Vagina (tissue), 2 donors: Measurements from ENCODE around the gene RNASE8.

ENCODE experiments used
- POLR2A ChIP-seq, 2 donors: fragments of 450-650 bp; IDR thresholded peaks; one replicate each; pipeline ENCODE4 v1.6.1; 2017; ENCODE audit warnings: antibody characterized with exemption in 2 of 2, mild to moderate bottlenecking in 2 of 2, moderate library complexity in 2 of 2
- TF ChIP-seq, protein P1 (sequence below), 3 experiments: fragments of 450-650 bp in 2 of 3; fragments of 200-600 bp in 1 of 3; sonication (generic) in 1 of 3; IDR thresholded peaks; one replicate each; pipeline ENCODE4 v1.5.1; 2017 to 2019; ENCODE audit warnings: antibody characterized with exemption in 3 of 3, mild to moderate bottlenecking in 2 of 3, moderate library complexity in 2 of 3

DNA sequence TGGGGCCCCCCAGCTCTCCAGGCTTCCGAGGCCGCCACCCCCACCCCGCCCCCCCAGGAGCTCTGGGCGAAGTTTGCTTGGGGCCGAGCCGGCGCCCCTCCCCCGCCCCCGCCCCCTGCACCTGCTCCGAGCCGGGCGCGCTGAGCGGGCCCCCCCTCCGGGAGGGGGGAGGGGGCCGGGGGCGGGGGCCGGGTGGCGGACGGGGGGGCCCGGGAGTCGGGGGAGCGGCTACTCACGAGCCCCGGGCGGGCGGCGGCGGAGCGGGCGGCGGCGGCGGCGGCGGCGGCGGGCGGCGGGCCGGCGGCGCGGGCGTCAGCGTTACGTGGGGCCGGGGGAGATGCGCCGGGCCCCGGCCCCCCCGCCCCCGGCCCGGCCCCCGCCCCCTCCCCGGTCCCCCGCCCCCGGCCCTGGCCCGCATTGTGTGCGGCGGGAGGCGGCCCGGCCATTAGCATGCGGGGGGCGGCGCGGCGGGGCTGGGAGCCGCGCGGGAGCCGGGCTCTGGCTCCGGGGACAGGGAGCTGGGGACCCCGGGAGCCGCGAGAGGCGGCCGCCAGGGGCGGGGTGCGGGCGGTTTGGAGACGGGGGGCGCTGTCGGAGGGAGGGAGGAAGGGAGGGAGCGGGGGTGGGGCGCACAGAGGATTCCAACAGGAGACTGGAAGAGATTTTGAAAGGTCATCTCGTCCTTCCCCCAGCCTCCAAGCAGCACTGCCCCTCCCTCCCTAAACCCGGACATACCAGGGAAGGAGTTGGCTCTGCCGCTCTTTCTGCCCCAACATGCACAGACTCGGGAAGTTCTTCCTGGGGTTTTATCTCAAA is 40.7 kb downstream of the RNASE8 start, which contains the start of gene ZNF219:
- TF ChIP-seq, protein P1, sequence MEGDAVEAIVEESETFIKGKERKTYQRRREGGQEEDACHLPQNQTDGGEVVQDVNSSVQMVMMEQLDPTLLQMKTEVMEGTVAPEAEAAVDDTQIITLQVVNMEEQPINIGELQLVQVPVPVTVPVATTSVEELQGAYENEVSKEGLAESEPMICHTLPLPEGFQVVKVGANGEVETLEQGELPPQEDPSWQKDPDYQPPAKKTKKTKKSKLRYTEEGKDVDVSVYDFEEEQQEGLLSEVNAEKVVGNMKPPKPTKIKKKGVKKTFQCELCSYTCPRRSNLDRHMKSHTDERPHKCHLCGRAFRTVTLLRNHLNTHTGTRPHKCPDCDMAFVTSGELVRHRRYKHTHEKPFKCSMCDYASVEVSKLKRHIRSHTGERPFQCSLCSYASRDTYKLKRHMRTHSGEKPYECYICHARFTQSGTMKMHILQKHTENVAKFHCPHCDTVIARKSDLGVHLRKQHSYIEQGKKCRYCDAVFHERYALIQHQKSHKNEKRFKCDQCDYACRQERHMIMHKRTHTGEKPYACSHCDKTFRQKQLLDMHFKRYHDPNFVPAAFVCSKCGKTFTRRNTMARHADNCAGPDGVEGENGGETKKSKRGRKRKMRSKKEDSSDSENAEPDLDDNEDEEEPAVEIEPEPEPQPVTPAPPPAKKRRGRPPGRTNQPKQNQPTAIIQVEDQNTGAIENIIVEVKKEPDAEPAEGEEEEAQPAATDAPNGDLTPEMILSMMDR (IDR thresholded peaks at IDR 0.05): no peak
- peak in 1 of 2 donors; percentile 24 for TF ChIP-seq POLR2A (IDR thresholded peaks at IDR 0.05)
